SK-MEL-5 (cell line): ENCODE data around the gene RPA4. TPM values are rescaled to one million over a fixed set of nuclear protein-coding genes. Genes with fewer than 3 reads are reported as not detected.

Experiments
- DNase-seq: peaks from one replicate; pipeline ENCODE4 v3.0.0-alpha.2; 2016; ENCODE audit warnings: low read depth, low spot score
- in situ Hi-C: cut with HindIII; loops from 2 replicates; pipeline ENCODE4 v1.10.0; 2016; ENCODE audit warnings: low sequenced_read_pairs, high pct_unique_total_duplicates, low pct_unique_long_range_greater_than_20kb
- total RNA-seq: library from RNA; depleted of rRNA; stranded (reverse); fragments of >200 nt; shearing (Covaris generic); gene quantifications from 2 replicates; pipeline ENCODE4 v1.2.3, GENCODE V29; 2014; rRNA removed

The RPA4 gene
- total RNA-seq, 1 experiment from 2014 or later = 0.45 TPM

DNA sequence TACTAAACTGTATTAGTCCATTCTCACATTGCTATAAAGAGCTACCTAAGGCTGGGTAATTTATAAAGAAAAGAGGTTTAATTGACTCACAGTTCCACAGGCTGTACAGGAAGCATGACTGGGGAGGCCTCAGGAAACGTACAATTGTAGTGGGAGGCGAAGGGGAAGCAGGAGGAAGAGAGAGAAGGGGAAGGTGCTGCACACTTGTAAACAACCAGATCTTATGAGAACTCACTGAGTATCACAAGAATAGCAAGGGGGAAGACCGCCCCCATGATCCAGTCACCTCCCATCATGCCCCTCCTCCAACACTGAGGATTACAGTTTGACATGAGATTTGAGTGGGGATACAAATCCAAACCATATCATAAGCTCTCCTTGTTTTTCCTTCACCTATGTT is 40.9 kb downstream of the RPA4 start:
- DNase-seq = no peak
- in situ Hi-C loops = no loop called here

- in situ Hi-C loops = no loop called here
Measured at GRCh38 chrX:96929036-96929435, 45.3 kb downstream of the RPA4 start.

More at GRCh38 chrX:96929036-96929435, 45.3 kb downstream of the RPA4 start:
- no peak for DNase-seq

Other genes starting within 250 kb of the RPA4 start
- gene DIAPH2, start 199.1 kb upstream of the RPA4 start, total RNA-seq = 21.8 and 23.2 TPM in 2 replicates